Measurements from ENCODE around the gene SLC19A2. TPM values are rescaled to one million over a fixed set of nuclear protein-coding genes. Genes with fewer than 3 reads are reported as not detected.

Gene SLC19A2
- total and polyA plus RNA-seq, 2 of the 13 experiments (the other 11 are each of a cell fraction or from before 2014, with no cell fraction given): 30.4 to 56.0 TPM

DNA sequence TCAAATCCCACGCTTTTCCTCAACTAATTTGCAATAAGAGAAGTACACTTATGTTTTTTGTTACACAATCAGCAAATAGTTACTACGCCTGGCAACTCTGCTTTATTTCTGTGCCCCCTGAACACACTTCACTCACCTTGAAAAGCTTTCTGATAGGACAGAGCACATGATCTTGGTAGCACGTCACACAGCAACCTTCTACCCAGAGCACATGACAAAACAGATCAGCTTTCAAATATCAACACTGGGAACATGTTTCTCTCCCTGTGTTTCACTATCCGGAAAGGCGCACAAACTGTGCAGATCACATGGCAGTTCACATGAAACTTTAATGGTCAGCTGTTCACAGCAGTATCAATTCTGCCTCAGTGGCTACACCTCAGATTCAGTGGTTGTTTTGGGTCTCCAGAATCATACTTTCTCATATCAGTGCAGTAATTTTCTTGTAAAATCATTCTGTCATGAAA is 2.2 kb downstream of the SLC19A2 start (continued):
- TF ChIP-seq ZNF510 (CRISPR knock-in tag; IDR thresholded peaks at IDR 0.05; ENCODE audit: low read depth) (no peak), ZNF766 (CRISPR knock-in tag; IDR thresholded peaks at IDR 0.05; ENCODE audit: borderline replicate concordance) (no peak), FOXC1 (CRISPR knock-in tag; IDR thresholded peaks at IDR 0.05; ENCODE audit: borderline replicate concordance) (no peak), CBFB (CRISPR knock-in tag; IDR thresholded peaks at IDR 0.05) (no peak), ZNF10 (CRISPR knock-in tag; IDR thresholded peaks at IDR 0.05; ENCODE audit: borderline replicate concordance, low read depth) (no peak), RNF2 (conservative IDR thresholded peaks at IDR 0.05; ENCODE audit: low read depth) (no peak), MED1 (CRISPR knock-in tag; IDR thresholded peaks at IDR 0.05) (peak; percentile 65), ZNF570 (CRISPR knock-in tag; IDR thresholded peaks at IDR 0.05; ENCODE audit: borderline replicate concordance) (no peak), RFX3 (CRISPR knock-in tag; IDR thresholded peaks at IDR 0.05) (no peak), NFYB (CRISPR knock-in tag; IDR thresholded peaks at IDR 0.05) (0 out of 2 replicates have a peak, but pooled peaks have one; percentile 33), NFYC (CRISPR knock-in tag; IDR thresholded peaks at IDR 0.05) (peak; percentile 47; the same call in 1 of the 2 replicates), ZNF451 (CRISPR knock-in tag; IDR thresholded peaks at IDR 0.05) (no peak), TCF12 (IDR thresholded peaks at IDR 0.05) (no peak), TCF12 (CRISPR knock-in tag; IDR thresholded peaks at IDR 0.05) (no peak), MIER3 (CRISPR knock-in tag; IDR thresholded peaks at IDR 0.05; ENCODE audit: borderline replicate concordance) (no peak), TARDBP (CRISPR knock-in tag; IDR thresholded peaks at IDR 0.05) (no peak), FOXK2 (IDR thresholded peaks at IDR 0.05) (peak; percentile 88), MAF1 (CRISPR knock-in tag; IDR thresholded peaks at IDR 0.05; ENCODE audit: borderline replicate concordance) (no peak), IKZF1 (IDR thresholded peaks at IDR 0.05) (no peak), ZNF724P (CRISPR knock-in tag; IDR thresholded peaks at IDR 0.05; ENCODE audit: borderline replicate concordance) (no peak), MXD4 (CRISPR knock-in tag; IDR thresholded peaks at IDR 0.05) (peak; percentile 52; the same call in 1 of the 2 replicates), CHD2 (IDR thresholded peaks at IDR 0.05; ENCODE audit: low read depth, low read length) (no peak)
- TF ChIP-seq, protein P1, sequence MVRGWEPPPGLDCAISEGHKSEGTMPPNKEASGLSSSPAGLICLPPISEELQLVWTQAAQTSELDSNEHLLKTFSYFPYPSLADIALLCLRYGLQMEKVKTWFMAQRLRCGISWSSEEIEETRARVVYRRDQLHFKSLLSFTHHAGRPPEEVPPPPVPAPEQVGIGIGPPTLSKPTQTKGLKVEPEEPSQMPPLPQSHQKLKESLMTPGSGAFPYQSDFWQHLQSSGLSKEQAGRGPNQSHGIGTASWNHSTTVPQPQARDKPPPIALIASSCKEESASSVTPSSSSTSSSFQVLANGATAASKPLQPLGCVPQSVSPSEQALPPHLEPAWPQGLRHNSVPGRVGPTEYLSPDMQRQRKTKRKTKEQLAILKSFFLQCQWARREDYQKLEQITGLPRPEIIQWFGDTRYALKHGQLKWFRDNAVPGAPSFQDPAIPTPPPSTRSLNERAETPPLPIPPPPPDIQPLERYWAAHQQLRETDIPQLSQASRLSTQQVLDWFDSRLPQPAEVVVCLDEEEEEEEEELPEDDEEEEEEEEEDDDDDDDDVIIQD (CRISPR knock-in tag; IDR thresholded peaks at IDR 0.05; ENCODE audit: low read depth): peak; percentile 49; the same call in 1 of the 2 replicates
- TF ChIP-seq, protein P2, sequence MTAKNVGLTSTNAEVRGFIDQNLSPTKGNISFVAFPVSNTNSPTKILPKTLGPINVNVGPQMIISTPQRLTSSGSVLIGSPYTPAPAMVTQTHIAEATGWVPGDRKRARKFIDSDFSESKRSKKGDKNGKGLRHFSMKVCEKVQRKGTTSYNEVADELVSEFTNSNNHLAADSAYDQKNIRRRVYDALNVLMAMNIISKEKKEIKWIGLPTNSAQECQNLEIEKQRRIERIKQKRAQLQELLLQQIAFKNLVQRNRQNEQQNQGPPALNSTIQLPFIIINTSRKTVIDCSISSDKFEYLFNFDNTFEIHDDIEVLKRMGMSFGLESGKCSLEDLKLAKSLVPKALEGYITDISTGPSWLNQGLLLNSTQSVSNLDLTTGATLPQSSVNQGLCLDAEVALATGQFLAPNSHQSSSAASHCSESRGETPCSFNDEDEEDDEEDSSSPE (CRISPR knock-in tag; IDR thresholded peaks at IDR 0.05): no peak
- TF ChIP-seq, protein P3, sequence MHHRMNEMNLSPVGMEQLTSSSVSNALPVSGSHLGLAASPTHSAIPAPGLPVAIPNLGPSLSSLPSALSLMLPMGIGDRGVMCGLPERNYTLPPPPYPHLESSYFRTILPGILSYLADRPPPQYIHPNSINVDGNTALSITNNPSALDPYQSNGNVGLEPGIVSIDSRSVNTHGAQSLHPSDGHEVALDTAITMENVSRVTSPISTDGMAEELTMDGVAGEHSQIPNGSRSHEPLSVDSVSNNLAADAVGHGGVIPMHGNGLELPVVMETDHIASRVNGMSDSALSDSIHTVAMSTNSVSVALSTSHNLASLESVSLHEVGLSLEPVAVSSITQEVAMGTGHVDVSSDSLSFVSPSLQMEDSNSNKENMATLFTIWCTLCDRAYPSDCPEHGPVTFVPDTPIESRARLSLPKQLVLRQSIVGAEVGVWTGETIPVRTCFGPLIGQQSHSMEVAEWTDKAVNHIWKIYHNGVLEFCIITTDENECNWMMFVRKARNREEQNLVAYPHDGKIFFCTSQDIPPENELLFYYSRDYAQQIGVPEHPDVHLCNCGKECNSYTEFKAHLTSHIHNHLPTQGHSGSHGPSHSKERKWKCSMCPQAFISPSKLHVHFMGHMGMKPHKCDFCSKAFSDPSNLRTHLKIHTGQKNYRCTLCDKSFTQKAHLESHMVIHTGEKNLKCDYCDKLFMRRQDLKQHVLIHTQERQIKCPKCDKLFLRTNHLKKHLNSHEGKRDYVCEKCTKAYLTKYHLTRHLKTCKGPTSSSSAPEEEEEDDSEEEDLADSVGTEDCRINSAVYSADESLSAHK (CRISPR knock-in tag; IDR thresholded peaks at IDR 0.05; ENCODE audit: borderline replicate concordance): no peak
- TF ChIP-seq, protein P4, sequence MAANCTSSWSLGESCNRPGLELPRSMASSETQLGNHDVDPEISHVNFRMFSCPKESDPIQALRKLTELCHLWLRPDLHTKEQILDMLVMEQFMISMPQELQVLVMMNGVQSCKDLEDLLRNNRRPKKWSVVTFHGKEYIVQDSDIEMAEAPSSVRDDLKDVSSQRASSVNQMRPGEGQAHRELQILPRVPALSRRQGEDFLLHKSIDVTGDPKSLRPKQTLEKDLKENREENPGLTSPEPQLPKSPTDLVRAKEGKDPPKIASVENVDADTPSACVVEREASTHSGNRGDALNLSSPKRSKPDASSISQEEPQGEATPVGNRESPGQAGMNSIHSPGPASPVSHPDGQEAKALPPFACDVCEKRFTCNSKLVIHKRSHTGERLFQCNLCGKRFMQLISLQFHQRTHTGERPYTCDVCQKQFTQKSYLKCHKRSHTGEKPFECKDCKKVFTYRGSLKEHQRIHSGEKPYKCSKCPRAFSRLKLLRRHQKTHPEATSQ (CRISPR knock-in tag; IDR thresholded peaks at IDR 0.05; ENCODE audit: borderline replicate concordance): no peak

Measured in HepG2 (cell line).